Stomach (tissue), 9 donors: Measurements from ENCODE around the gene MRPL24. TPM values are rescaled to one million over a fixed set of nuclear protein-coding genes. Genes with fewer than 3 reads are reported as not detected.
A peak's percentile ranks its signal among the peaks of the same experiment; 100 is the strongest.

Experiments
- DNase-seq, 2 donors: peaks; one replicate each; pipeline versions ENCODE4 v3.0.0 to v3.0.0-alpha.2; 2013 to 2019
- H3K27ac ChIP-seq, 5 donors: fragments of 200-600 bp in 4 of 5; sonication (generic) in 4 of 5; one replicate each; pipeline ENCODE4 v1.5.1; 2013 to 2019; ENCODE audit warnings: mild to moderate bottlenecking in 1 of 5, moderate library complexity in 1 of 5
- H3K27me3 ChIP-seq, 3 donors: fragments of 200-600 bp; sonication (generic); one replicate each; pipeline ENCODE4 v1.5.1; 2017 to 2019; ENCODE audit warnings: mixed run types in 1 of 3
- H3K36me3 ChIP-seq, 4 donors: fragments of 200-600 bp; sonication (generic); 1 replicate in 3 of 4; 2 replicates in 1 of 4; pipeline ENCODE4 v1.5.1; 2016 to 2019
- H3K4me1 ChIP-seq, 4 donors: fragments of 200-600 bp; sonication (generic); one replicate each; pipeline ENCODE4 v1.5.1; 2016 to 2019
- H3K4me3 ChIP-seq, 4 donors: fragments of 200-600 bp; sonication (generic) in 3 of 4; one replicate each; pipeline ENCODE4 v1.5.1; 2016 to 2019; ENCODE audit warnings: mild to moderate bottlenecking in 1 of 4
- H3K9me3 ChIP-seq, 4 donors: fragments of 200-600 bp; sonication (generic); one replicate each; pipeline ENCODE4 v1.5.1; 2016 to 2019
- EP300 ChIP-seq: sonication (generic); formaldehyde crosslinking; IDR thresholded peaks from one replicate; pipeline ENCODE4 v1.6.1; 2017; ENCODE audit warnings: antibody characterized with exemption
- POLR2A ChIP-seq, 4 donors: fragments of 450-650 bp; IDR thresholded peaks; one replicate each; pipeline ENCODE4 v1.6.1; 2016; ENCODE audit warnings: antibody characterized with exemption in 4 of 4, control low read depth in 2 of 4, mild to moderate bottlenecking in 1 of 4, moderate library complexity in 1 of 4
- POLR2AphosphoS5 ChIP-seq, 3 donors: sonication (generic); formaldehyde crosslinking; IDR thresholded peaks; one replicate each; pipeline ENCODE4 v1.6.1; 2016; ENCODE audit warnings: antibody characterized with exemption in 3 of 3
- WGBS, 5 donors: extraction: QIAGEN DNeasy Blood & Tissue Kit in 3 of 5; methylation state at CpG; one replicate each; pipeline versions ENCODE4 v1.1.5 to v1.1.7; 2013 to 2018; 5-methylcytosine and 5-hydroxymethylcytosine counted together
- intact Hi-C: fragments of 100-400 bp; cut with DNase I; formaldehyde crosslinking; loops from one replicate; pipeline ENCODE4 v1.15.1; 2023; ENCODE audit warnings: low total_unique reads
- polyA plus RNA-seq, 3 donors: library from polyadenylated mRNA; stranded (reverse); fragments of 200-250 nt; gene quantifications; one replicate each; pipeline ENCODE4 v1.2.3, GENCODE V29; 2013
- total RNA-seq, 5 donors: library from RNA; depleted of rRNA; stranded (reverse); fragments of >200 nt; gene quantifications; one replicate each; pipeline versions ENCODE4 v1.1.0 to v1.2.3, GENCODE V29; 2014 to 2016
- TF ChIP-seq, protein P1 (sequence below), 7 experiments: fragments of 450-650 bp in 4 of 7; fragments of 200-600 bp in 3 of 7; sonication (generic) in 3 of 7; IDR thresholded peaks; one replicate each; pipeline ENCODE4 v1.5.1; 2016 to 2019; ENCODE audit warnings: antibody characterized with exemption in 7 of 7, control low read depth in 2 of 7, mild to moderate bottlenecking in 1 of 7
- donor health status: healthy with polysubstance abuse.
- donor health status: Bipolar disorder and iron deficiency.
- donor health status: healthy.

MRPL24 gene
- total and polyA plus RNA-seq, 8 donors, result 15.6 to 113 (median 48.8) TPM

DNA sequence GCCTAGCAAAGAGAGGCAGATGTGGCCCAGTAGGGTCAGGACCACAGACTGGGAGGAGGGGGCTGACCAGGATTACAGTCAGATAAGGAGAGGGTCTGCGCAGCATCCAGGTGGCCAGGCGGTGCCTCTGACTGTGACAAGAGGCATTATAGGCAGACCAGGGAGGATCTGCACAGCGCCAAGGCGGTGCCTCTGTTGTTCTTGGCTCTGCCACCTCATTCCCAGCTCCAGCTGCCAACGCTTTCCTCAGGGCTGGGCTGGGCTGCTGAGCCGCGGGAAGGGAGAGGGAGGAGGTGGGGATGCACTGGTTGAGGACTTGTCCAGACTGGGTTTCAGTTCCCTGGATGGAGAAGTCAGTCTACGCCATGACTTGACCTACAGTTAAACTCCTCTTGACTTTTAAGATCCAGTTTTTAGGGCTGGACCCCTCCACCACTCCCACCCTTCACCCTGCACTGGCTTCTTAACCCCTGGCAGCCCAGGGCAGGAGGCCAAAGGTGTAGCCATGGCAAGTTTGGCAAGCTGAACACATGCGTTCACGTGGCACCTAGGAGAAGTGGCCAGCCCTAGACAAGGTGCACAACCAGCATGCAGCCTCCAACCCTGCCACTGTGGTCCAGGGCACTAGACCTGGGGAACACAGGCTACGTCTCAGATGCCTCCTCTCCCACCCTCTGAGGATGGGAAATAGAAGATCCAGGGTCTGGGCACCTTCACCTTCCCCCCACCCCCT is 31.0 kb downstream of the MRPL24 start:
- peaks cover 19 to 49% (median 40%) of the 10 kb centered on the region in 4 donors for H3K4me1 ChIP-seq
- intact Hi-C loops, result no loop called here
- WGBS, 5 donors, result 23 to 45% (median 33%) methylated on average over 6 to 11 of the region's 11 CpGs

DNA sequence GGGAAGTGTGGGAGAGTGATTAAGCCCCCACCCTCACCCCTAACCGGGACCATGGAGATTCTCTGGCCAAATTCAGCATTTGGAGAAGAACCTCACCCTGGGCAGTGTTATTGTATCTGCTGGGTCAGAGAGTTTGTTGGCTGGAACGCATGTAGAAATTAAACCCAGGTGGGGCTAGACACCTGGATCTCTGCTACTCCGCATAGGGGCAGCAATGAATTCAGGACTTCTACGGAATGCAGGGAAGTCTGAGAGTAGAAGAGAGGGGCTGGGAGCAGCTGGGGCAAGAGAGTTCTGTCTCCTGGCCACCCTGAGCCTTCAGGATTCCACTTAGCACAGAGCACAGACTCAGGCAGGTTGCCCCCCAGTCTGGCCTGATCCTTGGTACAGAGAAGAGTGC is 31.9 kb downstream of the MRPL24 start:
- Histone ChIP-seq H3K36me3 (no peaks in the 10 kb centered on the region), H3K4me3 (no peak overlapping the region), H3K27me3 (peaks cover 0 to 33% (median 13%) of the 10 kb centered on the region in 3 donors), H3K9me3 (no peaks in the 10 kb centered on the region), H3K4me1 (peaks cover 26 to 58% (median 48%) of the 10 kb centered on the region in 4 donors), H3K27ac (no peak overlapping the region)
- intact Hi-C loops, result no loop called here
- no peak for DNase-seq
- 78 to 94% (median 85%) methylated on average over 4 of the region's 4 CpGs for WGBS, 5 donors
- TF ChIP-seq POLR2A (IDR thresholded peaks at IDR 0.05), result no peak
- no peak for TF ChIP-seq EP300
- no peak for TF ChIP-seq POLR2AphosphoS5 (IDR thresholded peaks at IDR 0.05)
- TF ChIP-seq, protein P1, sequence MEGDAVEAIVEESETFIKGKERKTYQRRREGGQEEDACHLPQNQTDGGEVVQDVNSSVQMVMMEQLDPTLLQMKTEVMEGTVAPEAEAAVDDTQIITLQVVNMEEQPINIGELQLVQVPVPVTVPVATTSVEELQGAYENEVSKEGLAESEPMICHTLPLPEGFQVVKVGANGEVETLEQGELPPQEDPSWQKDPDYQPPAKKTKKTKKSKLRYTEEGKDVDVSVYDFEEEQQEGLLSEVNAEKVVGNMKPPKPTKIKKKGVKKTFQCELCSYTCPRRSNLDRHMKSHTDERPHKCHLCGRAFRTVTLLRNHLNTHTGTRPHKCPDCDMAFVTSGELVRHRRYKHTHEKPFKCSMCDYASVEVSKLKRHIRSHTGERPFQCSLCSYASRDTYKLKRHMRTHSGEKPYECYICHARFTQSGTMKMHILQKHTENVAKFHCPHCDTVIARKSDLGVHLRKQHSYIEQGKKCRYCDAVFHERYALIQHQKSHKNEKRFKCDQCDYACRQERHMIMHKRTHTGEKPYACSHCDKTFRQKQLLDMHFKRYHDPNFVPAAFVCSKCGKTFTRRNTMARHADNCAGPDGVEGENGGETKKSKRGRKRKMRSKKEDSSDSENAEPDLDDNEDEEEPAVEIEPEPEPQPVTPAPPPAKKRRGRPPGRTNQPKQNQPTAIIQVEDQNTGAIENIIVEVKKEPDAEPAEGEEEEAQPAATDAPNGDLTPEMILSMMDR (IDR thresholded peaks at IDR 0.05), result no peak

More for the DNA sequence above, 31.0 kb downstream of the MRPL24 start:
- Histone ChIP-seq H3K36me3 (peaks cover 0 to under 1% (median 0%) of the 10 kb centered on the region in 4 donors), H3K27me3 (peaks cover 0 to 24% (median 4%) of the 10 kb centered on the region in 3 donors), H3K4me3 (no peak overlapping the region), H3K9me3 (no peaks in the 10 kb centered on the region), H3K27ac (no peak overlapping the region)
- peak; percentile 74 to 81 for DNase-seq
- TF ChIP-seq, protein P1 (IDR thresholded peaks at IDR 0.05), result no peak
- TF ChIP-seq POLR2AphosphoS5 (IDR thresholded peaks at IDR 0.05) (no peak), POLR2A (IDR thresholded peaks at IDR 0.05) (no peak), EP300 (no peak)

DNA sequence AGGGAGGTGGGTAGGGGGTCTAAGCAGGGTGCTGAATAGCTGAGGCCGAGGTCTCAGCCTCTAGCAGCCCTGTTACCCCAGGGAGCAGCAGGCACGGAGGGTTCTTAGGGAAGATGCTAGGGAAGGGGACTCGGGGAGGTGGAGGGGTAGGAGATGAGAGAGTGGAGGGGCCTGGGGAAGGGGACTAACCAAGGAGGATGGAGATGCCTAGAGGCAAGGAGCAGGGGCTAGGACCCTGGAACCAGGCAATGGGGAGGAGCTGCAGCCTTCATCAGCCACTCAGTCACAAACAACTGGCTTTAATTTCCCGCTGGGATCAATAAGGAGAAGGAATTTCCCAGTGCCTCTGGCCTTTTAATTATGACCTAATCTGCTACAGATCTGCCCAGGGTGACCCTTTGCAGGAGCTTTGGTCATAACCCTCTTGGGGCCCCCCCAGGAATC is 32.6 kb downstream of the MRPL24 start:
- intact Hi-C loops, result no loop called here
- WGBS, 5 donors, result 51 to 72% (median 68%) methylated on average over 4 of the region's 4 CpGs
- TF ChIP-seq, protein P1 (IDR thresholded peaks at IDR 0.05), result no peak
- no peak for TF ChIP-seq POLR2A (IDR thresholded peaks at IDR 0.05)
- TF ChIP-seq EP300, result no peak
- no peak for TF ChIP-seq POLR2AphosphoS5 (IDR thresholded peaks at IDR 0.05)
- peaks cover 0 to 41% (median 20%) of the 10 kb centered on the region in 3 donors for H3K27me3 ChIP-seq
- peak in 1 of 2 donors; percentile 30 for DNase-seq
- H3K36me3 ChIP-seq, result no peaks in the 10 kb centered on the region
- H3K27ac ChIP-seq, result peak overlapping the region in 3 of 5 donors; percentile 26 to 83 (median 32)
- no peaks in the 10 kb centered on the region for H3K9me3 ChIP-seq
- no peak overlapping the region for H3K4me3 ChIP-seq
- peaks cover 26 to 61% (median 54%) of the 10 kb centered on the region in 4 donors for H3K4me1 ChIP-seq

DNA sequence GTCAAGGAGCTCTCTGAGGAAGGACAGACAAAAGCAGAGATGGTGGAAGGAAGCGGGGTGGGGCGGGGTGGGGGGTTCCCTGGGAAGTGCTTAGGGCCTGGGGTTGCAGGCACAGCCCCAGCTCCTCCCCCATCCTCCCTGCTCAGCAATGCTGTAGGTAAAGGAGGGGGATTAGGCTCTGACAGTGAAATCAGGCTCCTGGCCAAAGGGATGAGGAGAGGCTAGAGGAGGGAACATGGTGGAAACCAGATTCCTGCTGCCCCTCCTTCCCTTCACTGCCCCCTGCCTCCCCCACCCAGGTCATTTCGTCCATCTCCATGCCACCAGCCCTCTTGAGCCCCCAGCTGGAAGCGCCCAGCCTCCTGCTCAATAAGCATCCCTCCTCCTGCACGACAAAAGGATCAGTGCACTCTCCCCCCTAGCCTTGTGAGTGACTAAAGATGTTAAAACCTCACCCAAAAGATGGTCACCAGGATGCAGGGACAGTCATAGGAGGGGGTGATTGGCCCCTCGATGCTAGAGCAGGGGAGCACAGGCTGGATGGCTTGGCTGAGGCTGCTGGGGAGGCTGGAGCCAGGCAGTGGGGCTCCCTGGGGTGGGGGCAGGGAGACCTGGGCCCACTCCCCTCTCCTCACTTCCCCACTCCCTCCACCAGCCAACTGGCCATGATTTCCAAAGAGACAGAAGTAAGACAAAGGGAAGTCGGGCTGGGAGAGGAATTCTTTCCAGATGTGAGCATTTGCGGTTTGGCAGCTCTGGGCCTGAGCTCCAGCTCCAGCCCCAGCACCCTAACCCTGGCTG is 33.3 kb downstream of the MRPL24 start:
- H3K4me1 ChIP-seq, result peaks cover 26 to 64% (median 56%) of the 10 kb centered on the region in 4 donors
- intact Hi-C loops, result no loop called here
- TF ChIP-seq POLR2AphosphoS5 (IDR thresholded peaks at IDR 0.05), result no peak
- TF ChIP-seq, protein P1 (IDR thresholded peaks at IDR 0.05), result no peak
- peak overlapping the region in 3 of 5 donors; percentile 48 to 83 (median 52) for H3K27ac ChIP-seq
- no peak overlapping the region for H3K4me3 ChIP-seq
- no peaks in the 10 kb centered on the region for H3K36me3 ChIP-seq
- H3K9me3 ChIP-seq, result no peaks in the 10 kb centered on the region
- 61 to 74% (median 67%) methylated on average over 7 to 8 of the region's 8 CpGs for WGBS, 5 donors
- H3K27me3 ChIP-seq, result peaks cover 0 to 48% (median 23%) of the 10 kb centered on the region in 3 donors
- peak in 1 of 2 donors; percentile 71 for DNase-seq
